GM23248 (cell line): ENCODE results near the gene TRIP10. TPM values are rescaled to one million over a fixed set of nuclear protein-coding genes. Genes with fewer than 3 reads are reported as not detected.
"Not testable (repeated sequence)": the region's sequence is repeated elsewhere in the genome, so short reads cannot be mapped to it uniquely, and the experiment has no call there.

Experiments
- DNase-seq: peaks from one replicate; pipeline ENCODE4 v3.0.0-alpha.2; 2015
- H2AFZ ChIP-seq: fragments of 200-600 bp; sonication (generic); 2 replicates; pipeline ENCODE4 v1.6.1; 2016; ENCODE audit warnings: antibody characterized with exemption
- H3F3A ChIP-seq: fragments of 200-600 bp; sonication (generic); 2 replicates; pipeline ENCODE4 v1.6.1; 2016; ENCODE audit warnings: mild to moderate bottlenecking, antibody characterized with exemption, mixed run types; ENCODE audit not compliant: insufficient read depth
- H3K27ac ChIP-seq: fragments of 200-600 bp; sonication (generic); 2 replicates; pipeline ENCODE4 v1.5.1; 2016; ENCODE audit warnings: mild to moderate bottlenecking
- H3K27me3 ChIP-seq: fragments of 200-600 bp; sonication (generic); replicated peaks from 2 replicates; pipeline ENCODE4 v1.6.1; 2016; ENCODE audit warnings: mild to moderate bottlenecking; ENCODE audit not compliant: insufficient read depth
- H3K36me3 ChIP-seq: fragments of 200-600 bp; sonication (generic); 2 replicates; pipeline ENCODE4 v1.6.1; 2016; ENCODE audit warnings: low read depth, mild to moderate bottlenecking
- H3K4me1 ChIP-seq: fragments of 200-600 bp; sonication (generic); 2 replicates; pipeline ENCODE4 v1.6.1; 2016; ENCODE audit warnings: mild to moderate bottlenecking; ENCODE audit not compliant: insufficient read depth
- H3K4me2 ChIP-seq: fragments of 200-600 bp; sonication (generic); one replicate; pipeline ENCODE4 v1.6.1; 2016; ENCODE audit warnings: mild to moderate bottlenecking; ENCODE audit not compliant: unreplicated experiment
- H3K4me3 ChIP-seq: fragments of 200-600 bp; sonication (generic); 2 replicates; pipeline ENCODE4 v1.5.1; 2016; ENCODE audit warnings: mild to moderate bottlenecking
- H3K79me2 ChIP-seq: fragments of 200-600 bp; sonication (generic); 2 replicates; pipeline ENCODE4 v1.6.1; 2016; ENCODE audit warnings: mild to moderate bottlenecking; ENCODE audit not compliant: insufficient read depth
- H3K9ac ChIP-seq: fragments of 200-600 bp; sonication (generic); 2 replicates; pipeline ENCODE4 v1.6.1; 2016; ENCODE audit warnings: mild to moderate bottlenecking
- H3K9me2 ChIP-seq: fragments of 200-600 bp; sonication (generic); 2 replicates; pipeline ENCODE4 v1.6.1; 2016; ENCODE audit warnings: mixed run types, mild to moderate bottlenecking, moderate library complexity; ENCODE audit not compliant: insufficient read depth
- H3K9me3 ChIP-seq: fragments of 200-600 bp; sonication (generic); one replicate; pipeline ENCODE4 v1.6.1; 2017; ENCODE audit warnings: low read depth
- H4K20me1 ChIP-seq: fragments of 200-600 bp; sonication (generic); 2 replicates; pipeline ENCODE4 v1.6.0; 2016; ENCODE audit not compliant: insufficient read depth
- EZH2 ChIP-seq: fragments of 200-600 bp; sonication (generic); IDR thresholded peaks from 2 replicates; pipeline ENCODE4 v1.6.1; 2018; ENCODE audit warnings: antibody characterized with exemption, mild to moderate bottlenecking; ENCODE audit not compliant: insufficient read depth, poor library complexity, severe bottlenecking
- EZH2phosphoT487 ChIP-seq: fragments of 200-600 bp; sonication (generic); IDR thresholded peaks from 2 replicates; pipeline ENCODE4 v1.6.1; 2018; ENCODE audit warnings: antibody characterized with exemption, moderate library complexity, mild to moderate bottlenecking, low read depth; ENCODE audit not compliant: insufficient read depth
- WGBS, 2 experiments: methylation state at CpG; one replicate each; pipeline ENCODE4 v1.1.6; 2015 to 2017; ENCODE audit warnings: low lambda C conversion rate in 2 of 2, low coverage in 1 of 2; ENCODE audit errors: missing lambda C conversion rate in 2 of 2; 5-methylcytosine and 5-hydroxymethylcytosine counted together
- in situ Hi-C: fragments of 300-500 bp; cut with MboI; formaldehyde crosslinking; loops from 2 replicates; pipeline ENCODE4 v1.15.0; 2020
- polyA plus RNA-seq: library from polyadenylated mRNA; unstranded; fragments of >200 nt; fragmentation: Nextera tagmentation; extraction: Ambion mirVana; gene quantifications from 2 replicates; pipeline ENCODE4 v1.2.1, GENCODE V29; 2016
- total RNA-seq: library from RNA; depleted of rRNA; stranded (reverse); fragments of >200 nt; shearing (Covaris generic); gene quantifications from 2 replicates; pipeline ENCODE4 v1.2.3, GENCODE V29; 2014

Gene TRIP10
- total and polyA plus RNA-seq, 2 experiments from 2014 or later: 48.0 to 48.9 TPM

- no peaks in the 10 kb centered on the region for H3K9me2 ChIP-seq
- no peak overlapping the region for H3K4me2 ChIP-seq
- H3K4me1 ChIP-seq: no peaks in the 10 kb centered on the region
- H3K27me3 ChIP-seq: no peaks in the 10 kb centered on the region
- H3K9me3 ChIP-seq: no peaks in the 10 kb centered on the region
- 61 to 65% methylated on average over 10 to 14 of the region's 14 CpGs for WGBS, 2 experiments
- no peaks in the 10 kb centered on the region for H3F3A ChIP-seq
- H3K4me3 ChIP-seq: no peak overlapping the region
- no peak overlapping the region for H3K27ac ChIP-seq
- H3K36me3 ChIP-seq: no peaks in the 10 kb centered on the region
- no peaks in the 10 kb centered on the region for H4K20me1 ChIP-seq
- TF ChIP-seq EZH2 (no peak), EZH2phosphoT487 (no peak)
- no peaks in the 10 kb centered on the region for H3K79me2 ChIP-seq
- H2AFZ ChIP-seq: no peak overlapping the region
- no peak overlapping the region for H3K9ac ChIP-seq
- DNase-seq: no peak
- in situ Hi-C loops: no loop called here
Observed at GRCh38 chr19:6772866-6773322, 33.4 kb downstream of the TRIP10 start.

- Histone ChIP-seq H2AFZ (no peak overlapping the region), H3K9me3 (no peaks in the 10 kb centered on the region), H3K4me2 (no peak overlapping the region), H3K4me3 (no peak overlapping the region), H3K4me1 (no peaks in the 10 kb centered on the region), H4K20me1 (no peaks in the 10 kb centered on the region), H3K27ac (no peak overlapping the region), H3F3A (no peaks in the 10 kb centered on the region), H3K9ac (no peak overlapping the region), H3K27me3 (no peaks in the 10 kb centered on the region), H3K9me2 (no peaks in the 10 kb centered on the region), H3K36me3 (no peaks in the 10 kb centered on the region), H3K79me2 (no peaks in the 10 kb centered on the region)
- TF ChIP-seq EZH2phosphoT487 (no peak), EZH2 (no peak)
- DNase-seq: no peak
- in situ Hi-C loops: no loop called here
- WGBS, 2 experiments: 28 to 41% methylated on average over 6 to 8 of the region's 8 CpGs
Observed at GRCh38 chr19:6773323-6773931, 33.9 kb downstream of the TRIP10 start.

GRCh38 chr19:6774821-6775707 lies 35.6 kb downstream of the TRIP10 start:
- Histone ChIP-seq H2AFZ (no peak overlapping the region), H3K27ac (no peak overlapping the region), H3F3A (no peaks in the 10 kb centered on the region), H3K9ac (no peak overlapping the region), H3K27me3 (no peaks in the 10 kb centered on the region), H3K9me3 (no peaks in the 10 kb centered on the region), H3K36me3 (no peaks in the 10 kb centered on the region), H3K4me3 (no peak overlapping the region), H3K9me2 (no peaks in the 10 kb centered on the region), H3K4me1 (no peaks in the 10 kb centered on the region), H3K79me2 (no peaks in the 10 kb centered on the region), H3K4me2 (no peak overlapping the region), H4K20me1 (no peaks in the 10 kb centered on the region)
- TF ChIP-seq EZH2: no peak
- no peak for TF ChIP-seq EZH2phosphoT487
- DNase-seq: peak; percentile 11
- in situ Hi-C loops: no loop called here
- 39 to 46% methylated on average over 11 of the region's 11 CpGs for WGBS, 2 experiments

GRCh38 chr19:6776045-6776444 lies 36.6 kb downstream of the TRIP10 start:
- H3K9me2 ChIP-seq, H4K20me1 ChIP-seq, H3F3A ChIP-seq, H3K4me1 ChIP-seq, H3K36me3 ChIP-seq, H3K4me2 ChIP-seq, H3K27ac ChIP-seq, H2AFZ ChIP-seq, H3K27me3 ChIP-seq, H3K4me3 ChIP-seq, in situ Hi-C loops, DNase-seq, H3K9me3 ChIP-seq, H3K9ac ChIP-seq, H3K79me2 ChIP-seq: not testable (repeated sequence)
